Central memory CD8-positive, alpha-beta T cell (primary cell): ENCODE results near the gene SLIT3.

Experiments used
- ATAC-seq: fragments of 150-1000 bp; cut with Tn5 transposase; replicated peaks from 2 replicates; pipeline ENCODE4 v1.10.0; 2022; ENCODE audit warnings: mild to moderate bottlenecking, moderate FRiP score, moderate number of reproducible peaks; ENCODE audit not compliant: poor library complexity, severe bottlenecking; ENCODE audit errors: extremely low read depth
- DNase-seq, 2 donors: peaks; one replicate each; pipeline ENCODE4 v3.0.0; 2021; ENCODE audit warnings: low spot score in 2 of 2
- H3K27ac Mint-ChIP-seq: one replicate; pipeline ENCODE4 v1.8.0; 2022; ENCODE audit warnings: low read depth, mild to moderate bottlenecking, moderate library complexity, mixed read lengths
- H3K27me3 Mint-ChIP-seq: one replicate; pipeline ENCODE4 v1.8.0; 2022; ENCODE audit warnings: mixed read lengths
- H3K36me3 Mint-ChIP-seq: one replicate; pipeline ENCODE4 v1.8.0; 2022; ENCODE audit warnings: mild to moderate bottlenecking, moderate library complexity, mixed read lengths; ENCODE audit not compliant: insufficient read depth
- H3K4me1 Mint-ChIP-seq: one replicate; pipeline ENCODE4 v1.8.0; 2022; ENCODE audit warnings: mixed read lengths
- H3K4me3 Mint-ChIP-seq: one replicate; pipeline ENCODE4 v1.8.0; 2022; ENCODE audit warnings: mild to moderate bottlenecking, moderate library complexity, mixed read lengths
- H3K9me3 Mint-ChIP-seq: one replicate; pipeline ENCODE4 v1.8.0; 2022; ENCODE audit warnings: mixed read lengths

Gene SLIT3

DNA sequence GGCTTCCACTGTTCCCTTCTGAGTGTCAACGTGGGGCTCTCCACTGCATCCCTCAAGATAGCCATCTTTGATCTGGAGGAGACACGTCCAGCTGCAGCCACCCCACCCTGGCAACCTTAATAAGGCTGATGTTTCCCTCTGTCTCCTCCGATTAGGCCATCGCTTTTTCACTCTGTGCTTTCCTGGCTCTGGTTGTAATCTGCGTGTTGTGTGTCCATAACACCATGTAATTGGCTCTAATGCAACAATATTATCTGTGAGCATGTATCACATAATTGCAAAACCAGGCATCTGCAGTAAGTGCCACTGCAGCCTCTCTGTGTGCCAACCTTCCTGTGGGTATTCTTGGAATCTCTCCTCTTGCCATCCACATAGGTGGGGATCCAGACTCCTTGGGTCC, 471.9 kb downstream of the SLIT3 start:
- ATAC-seq (no peak), DNase-seq (no peak)
- H3K27me3 Mint-ChIP-seq, result peaks cover 20% of the 10 kb centered on the region
- H3K9me3 Mint-ChIP-seq, result no peaks in the 10 kb centered on the region
- no peak overlapping the region for H3K4me3 Mint-ChIP-seq
- H3K27ac Mint-ChIP-seq, result no peak overlapping the region
- H3K36me3 Mint-ChIP-seq, result no peaks in the 10 kb centered on the region
- H3K4me1 Mint-ChIP-seq, result no peaks in the 10 kb centered on the region

- Mint-ChIP-seq H3K9me3 (no peaks in the 10 kb centered on the region), H3K4me3 (no peak overlapping the region), H3K36me3 (no peaks in the 10 kb centered on the region), H3K4me1 (no peaks in the 10 kb centered on the region), H3K27ac (no peak overlapping the region), H3K27me3 (peaks cover 27% of the 10 kb centered on the region)
- DNase-seq, result no peak
- no peak for ATAC-seq
Measured at GRCh38 chr5:168827636-168828035, 473.3 kb downstream of the SLIT3 start.

- DNase-seq, result no peak
- H3K9me3 Mint-ChIP-seq, result no peaks in the 10 kb centered on the region
- H3K4me1 Mint-ChIP-seq, result no peaks in the 10 kb centered on the region
- ATAC-seq, result no peak
- H3K27me3 Mint-ChIP-seq, result peaks cover 32% of the 10 kb centered on the region
- H3K36me3 Mint-ChIP-seq, result no peaks in the 10 kb centered on the region
- no peak overlapping the region for H3K27ac Mint-ChIP-seq
- H3K4me3 Mint-ChIP-seq, result no peak overlapping the region
Measured at GRCh38 chr5:168826246-168826725, 474.7 kb downstream of the SLIT3 start.

GRCh38 chr5:168822745-168823281, 478.1 kb downstream of the SLIT3 start:
- H3K9me3 Mint-ChIP-seq, result no peaks in the 10 kb centered on the region
- peaks cover 3% of the 10 kb centered on the region for H3K36me3 Mint-ChIP-seq
- H3K4me3 Mint-ChIP-seq, result no peak overlapping the region
- H3K27ac Mint-ChIP-seq, result no peak overlapping the region
- ATAC-seq (no peak), DNase-seq (no peak)
- peaks cover 35% of the 10 kb centered on the region for H3K27me3 Mint-ChIP-seq
- H3K4me1 Mint-ChIP-seq, result no peaks in the 10 kb centered on the region

- Mint-ChIP-seq H3K9me3 (no peaks in the 10 kb centered on the region), H3K4me1 (no peaks in the 10 kb centered on the region), H3K36me3 (peaks cover 3% of the 10 kb centered on the region), H3K27me3 (peaks cover 35% of the 10 kb centered on the region), H3K27ac (no peak overlapping the region), H3K4me3 (no peak overlapping the region)
- no peak for DNase-seq
- no peak for ATAC-seq
Measured at GRCh38 chr5:168822248-168822744, 478.6 kb downstream of the SLIT3 start.

GRCh38 chr5:168820874-168821273, 480.1 kb downstream of the SLIT3 start:
- H3K27ac Mint-ChIP-seq, result no peak overlapping the region
- no peak for ATAC-seq
- peaks cover 35% of the 10 kb centered on the region for H3K27me3 Mint-ChIP-seq
- no peaks in the 10 kb centered on the region for H3K9me3 Mint-ChIP-seq
- no peak overlapping the region for H3K4me3 Mint-ChIP-seq
- no peak for DNase-seq
- H3K36me3 Mint-ChIP-seq, result peaks cover 3% of the 10 kb centered on the region
- H3K4me1 Mint-ChIP-seq, result no peaks in the 10 kb centered on the region

- ATAC-seq (no peak), DNase-seq (no peak)
- no peaks in the 10 kb centered on the region for H3K9me3 Mint-ChIP-seq
- H3K27me3 Mint-ChIP-seq, result peaks cover 30% of the 10 kb centered on the region
- peaks cover 3% of the 10 kb centered on the region for H3K36me3 Mint-ChIP-seq
- no peaks in the 10 kb centered on the region for H3K4me1 Mint-ChIP-seq
- no peak overlapping the region for H3K4me3 Mint-ChIP-seq
- H3K27ac Mint-ChIP-seq, result no peak overlapping the region
Measured at GRCh38 chr5:168819004-168819621, 481.8 kb downstream of the SLIT3 start.

DNA sequence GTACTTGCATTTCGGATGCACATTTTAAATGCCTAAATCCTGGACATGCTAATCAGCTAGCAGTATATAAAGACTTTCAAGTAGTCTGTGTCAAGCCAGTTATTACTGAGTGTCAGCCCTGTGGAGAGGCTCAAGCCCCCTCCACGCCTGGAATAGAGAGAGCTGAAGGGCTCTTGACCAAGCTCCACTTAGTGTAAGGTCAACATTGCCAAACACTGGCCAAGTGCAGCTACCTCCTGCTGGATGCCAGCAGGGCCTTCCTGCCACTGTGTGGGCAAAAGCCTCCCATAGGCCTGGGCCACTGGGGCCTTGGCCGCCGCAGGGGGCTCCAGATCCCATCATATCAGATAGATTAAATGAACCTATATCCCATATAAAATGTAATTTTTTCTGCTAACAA, 482.4 kb downstream of the SLIT3 start:
- ATAC-seq, result no peak
- Mint-ChIP-seq H3K9me3 (no peaks in the 10 kb centered on the region), H3K27me3 (peaks cover 24% of the 10 kb centered on the region), H3K27ac (no peak overlapping the region), H3K4me3 (no peak overlapping the region), H3K36me3 (peaks cover 3% of the 10 kb centered on the region), H3K4me1 (no peaks in the 10 kb centered on the region)
- no peak for DNase-seq

DNA sequence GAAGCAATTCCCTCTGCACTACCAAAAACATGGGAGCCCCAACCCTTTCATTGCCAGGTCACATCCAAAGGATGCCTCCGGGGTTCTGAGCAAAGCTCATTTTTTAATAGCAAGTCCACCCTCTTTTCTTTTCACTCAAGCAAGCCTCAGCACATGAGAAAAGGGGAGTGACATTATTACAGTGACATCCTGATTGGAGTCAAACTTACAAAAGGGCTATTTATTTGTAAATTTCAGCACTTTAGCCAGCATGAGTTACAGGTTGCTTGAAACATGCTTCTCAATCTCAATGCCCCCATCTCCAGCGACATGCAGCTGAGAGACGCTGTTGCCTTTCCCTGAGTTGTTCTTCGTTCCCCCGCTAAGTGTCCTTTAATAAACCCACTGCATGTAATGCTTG, 483.3 kb downstream of the SLIT3 start:
- no peak overlapping the region for H3K27ac Mint-ChIP-seq
- no peak for ATAC-seq
- H3K27me3 Mint-ChIP-seq, result peaks cover 15% of the 10 kb centered on the region
- no peaks in the 10 kb centered on the region for H3K4me1 Mint-ChIP-seq
- H3K36me3 Mint-ChIP-seq, result peaks cover 3% of the 10 kb centered on the region
- H3K9me3 Mint-ChIP-seq, result no peaks in the 10 kb centered on the region
- no peak for DNase-seq
- no peak overlapping the region for H3K4me3 Mint-ChIP-seq

GRCh38 chr5:168816661-168817060, 484.3 kb downstream of the SLIT3 start:
- Mint-ChIP-seq H3K9me3 (no peaks in the 10 kb centered on the region), H3K27me3 (peaks cover 11% of the 10 kb centered on the region), H3K4me1 (no peaks in the 10 kb centered on the region), H3K27ac (no peak overlapping the region), H3K4me3 (no peak overlapping the region), H3K36me3 (peaks cover 3% of the 10 kb centered on the region)
- DNase-seq (no peak), ATAC-seq (no peak)

GRCh38 chr5:168813184-168813968, 487.6 kb downstream of the SLIT3 start:
- H3K4me3 Mint-ChIP-seq, result no peak overlapping the region
- H3K36me3 Mint-ChIP-seq, result no peaks in the 10 kb centered on the region
- H3K27ac Mint-ChIP-seq, result no peak overlapping the region
- peaks cover 13% of the 10 kb centered on the region for H3K27me3 Mint-ChIP-seq
- no peak for DNase-seq
- no peaks in the 10 kb centered on the region for H3K9me3 Mint-ChIP-seq
- no peak for ATAC-seq
- H3K4me1 Mint-ChIP-seq, result no peaks in the 10 kb centered on the region

DNA sequence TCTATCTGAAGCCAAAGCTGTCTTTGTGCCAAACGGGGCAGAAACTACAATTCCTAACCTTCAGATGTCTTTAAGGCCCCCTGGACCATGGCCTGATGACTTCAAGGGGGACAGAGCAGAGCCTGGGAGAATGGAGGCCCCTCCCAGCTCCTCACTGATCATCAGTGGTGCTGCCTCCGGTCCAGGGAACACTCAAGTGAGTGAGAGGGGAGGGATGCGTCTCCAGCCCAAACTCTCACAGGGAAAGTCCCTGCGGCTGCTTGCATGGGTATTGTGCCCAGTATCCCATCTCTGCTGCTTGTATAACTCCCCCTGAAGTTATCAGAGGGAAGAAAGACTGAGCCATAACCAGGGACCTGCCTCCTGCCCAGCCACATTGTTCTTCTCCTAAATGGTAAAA, 490.3 kb downstream of the SLIT3 start:
- Mint-ChIP-seq H3K27me3 (peaks cover 13% of the 10 kb centered on the region), H3K4me3 (no peak overlapping the region), H3K4me1 (no peaks in the 10 kb centered on the region), H3K36me3 (no peaks in the 10 kb centered on the region), H3K9me3 (no peaks in the 10 kb centered on the region), H3K27ac (no peak overlapping the region)
- ATAC-seq (no peak), DNase-seq (no peak)

DNA sequence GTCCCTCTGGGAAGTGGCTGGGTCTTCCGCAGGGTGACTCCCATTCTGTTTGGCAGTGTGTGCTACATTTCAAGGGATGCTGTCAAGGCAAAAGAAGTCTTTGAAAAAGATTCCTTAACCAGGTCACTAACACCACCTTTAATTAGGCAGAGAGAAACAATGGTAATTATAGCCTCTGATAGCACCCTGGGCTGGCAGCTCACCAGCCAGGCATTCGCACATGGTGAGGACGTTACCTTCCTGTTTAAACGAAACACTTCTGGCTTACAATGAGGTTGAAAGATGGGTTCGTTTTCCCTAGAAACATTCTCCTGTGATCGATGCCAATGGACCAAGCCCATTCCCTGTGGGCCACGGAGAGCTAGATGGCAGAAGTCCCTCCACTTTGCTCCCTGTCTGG, 491.7 kb downstream of the SLIT3 start:
- ATAC-seq (no peak), DNase-seq (no peak)
- Mint-ChIP-seq H3K27ac (no peak overlapping the region), H3K27me3 (peaks cover 21% of the 10 kb centered on the region), H3K9me3 (no peaks in the 10 kb centered on the region), H3K36me3 (no peaks in the 10 kb centered on the region), H3K4me1 (no peaks in the 10 kb centered on the region), H3K4me3 (no peak overlapping the region)
